GM04504 (cell line): Measurements from ENCODE around the gene PLPPR1.
"Not testable (repeated sequence)": the region's sequence is repeated elsewhere in the genome, so short reads cannot be mapped to it uniquely, and the experiment has no call there.

Experiments
- DNase-seq: peaks from one replicate; pipeline ENCODE4 v3.0.0-alpha.2; 2012; ENCODE audit warnings: low read depth

Gene PLPPR1

GRCh38 chr9:101121836-101122399 is 93.4 kb downstream of the PLPPR1 start:
- no peak for DNase-seq

DNA sequence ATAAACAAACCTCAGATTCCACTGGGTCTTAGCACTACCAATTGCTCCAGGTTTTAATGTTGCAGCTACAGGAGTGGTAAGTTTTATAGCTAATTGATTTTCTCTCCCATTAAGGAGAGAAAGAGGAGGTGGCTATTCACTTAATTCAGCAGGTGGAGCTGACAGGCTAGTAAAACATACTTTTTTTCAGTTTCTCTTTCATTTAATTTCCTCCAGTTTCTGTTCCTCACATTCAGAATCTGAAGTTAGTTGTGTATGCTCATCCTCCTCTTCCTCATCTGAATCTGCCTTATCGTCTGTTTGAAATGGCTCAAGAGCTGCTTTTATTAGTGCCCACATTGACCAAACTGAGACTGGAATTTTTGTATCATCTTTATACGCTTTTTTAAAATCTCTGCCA is 98.0 kb downstream of the PLPPR1 start:
- DNase-seq = no peak

DNA sequence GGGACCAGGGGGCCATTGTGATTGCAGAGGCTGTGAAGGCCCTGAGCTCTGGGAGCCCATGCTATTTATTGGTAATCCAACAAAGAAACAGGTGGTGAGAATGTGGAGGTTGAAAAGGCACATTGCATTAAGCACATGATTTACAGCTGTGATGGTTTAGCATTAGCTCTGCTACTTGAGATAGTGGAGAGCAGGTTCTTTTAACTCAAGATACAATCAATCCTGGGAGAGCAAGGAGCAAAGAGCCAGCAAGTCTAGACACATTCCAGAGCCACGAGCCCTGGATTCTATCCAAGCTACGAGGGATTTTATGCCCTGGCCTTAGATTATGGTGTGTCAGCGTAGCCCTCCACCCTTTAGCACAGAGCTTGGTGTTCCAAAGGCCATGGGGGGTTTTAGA is 98.8 kb downstream of the PLPPR1 start:
- not testable (repeated sequence) for DNase-seq

DNA sequence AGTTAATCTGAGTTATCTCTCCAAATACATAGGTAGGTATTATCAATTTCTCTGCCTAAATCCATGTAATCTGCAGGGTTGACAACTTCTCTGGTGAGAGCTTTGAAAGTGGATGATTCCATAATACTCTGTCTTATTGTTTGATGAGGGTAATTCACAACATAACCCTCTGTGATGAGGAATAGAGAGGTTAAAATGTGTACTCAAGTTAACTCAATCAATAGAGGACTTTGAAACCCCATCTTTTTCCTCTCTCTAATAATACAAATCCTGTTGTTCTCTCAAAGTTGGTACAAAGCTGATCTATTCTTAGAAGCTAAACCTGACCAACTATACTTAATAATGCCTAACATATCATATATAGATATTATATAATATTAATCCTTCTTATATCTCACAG is 100.1 kb downstream of the PLPPR1 start:
- no peak for DNase-seq

GRCh38 chr9:101130054-101130453 is 101.5 kb downstream of the PLPPR1 start:
- DNase-seq = no peak

DNA sequence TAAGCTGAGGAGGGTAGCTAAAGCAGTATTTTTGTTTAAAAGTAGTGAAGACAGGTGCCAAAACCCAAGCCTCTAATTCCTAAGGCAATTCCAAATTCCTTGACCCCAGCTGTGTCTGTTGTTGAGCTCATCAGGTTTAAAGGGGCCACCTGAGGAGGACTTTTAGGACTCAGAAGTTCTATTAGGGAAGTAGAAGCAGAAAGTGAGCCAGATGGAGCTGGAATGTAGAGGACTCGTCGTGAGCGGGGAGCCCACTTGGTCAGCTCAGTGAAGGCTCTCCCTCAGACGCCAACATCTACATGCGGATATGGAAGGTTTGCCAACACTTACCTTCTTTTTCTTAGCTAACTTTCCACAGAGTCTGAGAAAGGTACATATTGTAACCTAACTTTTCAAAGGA is 102.8 kb downstream of the PLPPR1 start:
- no peak for DNase-seq

- no peak for DNase-seq
Observed at GRCh38 chr9:101132801-101133200, 104.3 kb downstream of the PLPPR1 start.

GRCh38 chr9:101138509-101138908 is 110.0 kb downstream of the PLPPR1 start:
- DNase-seq = no peak

DNA sequence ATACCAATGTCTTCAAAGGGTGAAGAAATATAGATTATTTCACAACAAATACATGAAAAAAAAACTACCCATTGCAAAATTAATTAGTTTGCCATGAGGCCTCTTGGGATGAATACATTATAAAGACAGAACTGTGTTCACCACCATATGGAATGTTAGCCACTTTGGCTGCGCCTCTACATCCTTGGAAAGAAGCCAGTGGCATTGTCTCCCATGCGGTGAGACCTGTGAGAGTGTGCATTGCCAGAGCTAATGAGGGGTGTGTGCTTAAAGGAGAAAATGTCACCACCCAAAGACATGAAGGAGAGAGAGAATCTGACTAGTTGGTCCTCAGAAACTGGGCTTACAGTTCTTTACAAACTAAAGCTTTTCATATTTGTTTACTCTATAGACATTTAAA is 110.6 kb downstream of the PLPPR1 start:
- DNase-seq = no peak

GRCh38 chr9:101140764-101141163 is 112.2 kb downstream of the PLPPR1 start:
- DNase-seq = no peak

GRCh38 chr9:101146508-101146907 is 118.0 kb downstream of the PLPPR1 start:
- DNase-seq = no peak

GRCh38 chr9:101148344-101148743 is 119.8 kb downstream of the PLPPR1 start:
- no peak for DNase-seq

GRCh38 chr9:101158361-101158760 is 129.8 kb downstream of the PLPPR1 start:
- no peak for DNase-seq

DNA sequence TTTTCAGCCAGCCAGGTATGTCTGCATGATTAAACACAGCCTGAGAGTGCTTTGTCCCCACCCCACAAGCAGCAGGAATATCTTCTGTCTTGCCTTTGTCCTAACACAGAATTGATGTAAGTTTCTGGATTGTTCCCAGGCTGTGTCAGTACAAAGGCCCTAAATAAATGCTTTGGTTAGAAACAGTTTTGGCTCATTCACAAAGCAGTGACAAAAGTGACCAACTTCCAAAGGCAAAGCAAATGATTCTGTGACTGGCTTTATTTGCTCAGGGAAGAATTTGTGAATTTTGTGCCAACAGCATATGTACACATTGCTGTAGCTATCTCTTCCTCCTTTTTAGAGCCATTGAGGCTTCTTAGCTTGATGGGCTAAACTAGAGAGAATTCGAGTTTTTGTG is 133.7 kb downstream of the PLPPR1 start:
- no peak for DNase-seq

DNA sequence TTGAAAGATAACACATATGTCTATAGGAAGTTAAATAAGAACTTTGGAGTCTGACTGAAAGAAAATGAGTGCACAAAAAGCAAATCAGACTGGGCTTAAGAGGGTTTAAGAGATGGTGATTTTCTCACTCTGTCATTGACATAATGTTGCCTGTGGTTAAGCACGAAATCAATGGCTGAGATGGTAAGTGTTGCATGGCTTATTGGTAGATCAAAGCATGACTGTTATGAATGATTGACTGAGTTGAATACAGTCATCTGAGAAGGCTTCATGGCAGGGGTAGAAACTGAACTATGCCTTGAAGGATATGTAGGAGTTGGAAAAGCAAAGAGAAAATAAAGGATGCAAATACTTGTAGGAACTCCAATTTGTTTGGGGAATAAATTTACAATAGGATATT is 136.6 kb downstream of the PLPPR1 start:
- no peak for DNase-seq

DNA sequence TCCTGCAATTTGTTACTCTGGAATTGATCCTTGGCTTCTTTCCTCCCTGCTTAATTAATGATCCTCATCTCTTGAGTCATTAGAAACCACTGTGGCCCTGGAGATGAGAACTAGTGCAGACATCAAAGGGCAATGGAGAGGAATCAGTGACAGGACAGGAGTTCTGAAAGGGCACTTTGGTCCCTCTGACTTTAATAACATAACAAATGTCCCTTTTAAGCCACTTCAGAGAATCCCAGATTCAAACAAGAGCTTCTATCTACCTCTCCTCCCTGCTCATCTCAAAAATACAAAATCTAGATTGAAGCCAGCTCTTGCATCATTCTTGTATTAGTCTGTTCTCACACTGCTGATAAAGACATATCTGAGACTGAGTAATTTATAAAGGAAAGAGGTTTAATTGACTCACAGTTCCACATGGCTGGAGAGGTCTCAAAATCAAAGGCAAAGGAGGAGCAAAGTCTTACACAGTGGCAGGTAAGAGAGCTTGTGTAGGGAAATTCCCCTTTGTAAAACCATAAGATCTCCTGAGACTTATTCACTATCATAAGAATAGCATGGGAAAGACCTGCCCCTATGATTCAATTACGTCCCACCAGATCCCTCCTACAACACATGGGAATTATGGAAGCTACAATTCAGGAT is 139.1 kb downstream of the PLPPR1 start:
- DNase-seq = no peak

DNA sequence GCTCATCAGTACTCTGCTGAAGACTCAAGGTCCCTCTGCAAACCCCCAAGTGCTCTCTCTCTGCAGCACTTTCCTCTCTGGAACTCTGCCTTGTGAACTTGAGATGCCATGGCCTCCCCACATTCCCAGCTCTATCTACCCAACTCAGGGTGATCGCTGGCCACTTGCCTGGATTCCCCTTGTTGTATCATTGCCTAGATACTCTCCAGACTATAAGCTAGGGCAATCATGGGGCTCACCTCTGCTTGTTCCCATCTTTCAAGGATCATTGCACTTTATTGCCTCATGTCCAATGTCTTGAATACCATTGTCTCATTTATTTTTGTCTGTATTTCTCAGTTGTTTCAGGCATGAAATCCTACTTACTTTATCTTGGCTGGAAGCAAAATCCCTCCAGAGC is 144.1 kb downstream of the PLPPR1 start:
- no peak for DNase-seq

DNA sequence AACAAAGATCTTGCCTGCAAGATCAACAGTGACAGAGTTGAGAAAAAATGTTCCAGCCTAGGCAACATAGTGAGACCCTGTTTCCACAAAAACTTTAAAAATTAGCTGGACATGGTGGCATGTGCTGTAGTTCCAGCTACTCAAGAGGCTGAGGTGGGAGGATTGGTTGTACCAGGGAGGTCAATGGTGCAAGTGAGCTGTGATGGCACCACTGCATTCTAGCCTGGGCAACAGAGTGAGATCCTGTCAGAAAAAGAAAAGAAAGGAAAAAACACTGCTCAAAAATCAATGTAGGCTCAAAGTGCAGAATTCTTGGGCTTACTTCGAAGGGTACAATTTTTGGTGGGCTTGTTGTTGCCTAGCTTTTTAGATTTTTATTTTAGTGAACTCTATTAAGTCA is 145.4 kb downstream of the PLPPR1 start:
- no peak for DNase-seq

GRCh38 chr9:101176384-101176783 is 147.9 kb downstream of the PLPPR1 start:
- DNase-seq = no peak

DNA sequence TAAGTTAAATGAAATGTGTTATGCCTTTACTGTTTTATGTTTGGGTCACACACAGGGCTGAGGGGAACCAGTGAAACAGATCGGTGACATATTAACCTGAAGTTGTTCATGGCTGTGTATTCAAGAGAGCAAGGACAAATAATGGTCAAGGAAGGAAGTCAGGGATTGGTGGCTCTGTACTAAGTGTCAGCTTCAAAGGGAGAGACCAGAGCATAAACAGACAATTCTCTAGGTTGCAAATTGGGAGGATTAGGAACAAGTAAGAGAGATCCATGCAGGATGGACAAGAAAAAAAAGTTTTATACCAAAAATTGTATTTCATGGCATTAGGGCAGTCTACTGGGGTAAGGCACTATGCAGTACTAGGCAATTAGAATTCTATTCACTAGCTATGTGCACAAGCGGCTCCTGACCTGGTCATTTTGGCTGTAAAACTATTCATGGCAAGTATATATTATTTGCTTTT is 156.3 kb downstream of the PLPPR1 start:
- no peak for DNase-seq

DNA sequence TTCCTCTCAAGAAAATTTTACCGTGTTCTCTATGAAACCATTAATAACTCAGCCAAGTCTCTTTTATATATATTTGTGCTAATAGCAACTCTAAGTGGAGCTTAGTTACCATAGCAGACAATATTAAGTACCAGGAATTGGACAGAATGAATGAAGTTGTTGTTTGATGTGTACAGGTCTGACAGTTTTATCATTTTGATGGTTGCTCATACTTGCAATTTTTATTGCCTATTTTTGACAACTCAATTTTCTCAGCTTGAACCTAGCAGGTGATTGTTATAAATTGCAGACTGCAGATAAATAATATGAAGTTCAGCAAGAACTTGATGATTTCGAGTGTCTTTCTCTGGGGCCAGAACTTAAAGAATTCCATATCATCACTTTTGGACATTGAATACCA is 163.2 kb downstream of the PLPPR1 start:
- DNase-seq = no peak

DNA sequence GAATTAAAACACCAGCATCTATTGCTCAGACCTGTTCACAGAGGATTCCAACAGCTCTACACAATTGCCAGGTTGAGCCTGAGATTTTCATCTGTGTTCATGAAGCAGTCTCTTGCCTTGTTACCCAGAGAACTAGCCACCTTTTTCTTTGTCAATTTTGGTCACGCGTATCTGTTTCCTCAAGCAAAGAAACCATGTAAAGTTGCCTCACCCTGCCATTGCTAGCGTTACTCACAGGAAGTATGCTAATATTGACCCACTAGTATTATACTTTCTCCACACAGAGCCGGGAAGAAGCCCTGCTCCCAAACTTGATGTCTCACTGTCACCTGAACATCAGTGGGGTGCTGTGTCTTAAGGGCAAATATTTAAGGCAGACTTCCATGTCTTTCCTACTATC is 168.5 kb downstream of the PLPPR1 start:
- DNase-seq = no peak

DNA sequence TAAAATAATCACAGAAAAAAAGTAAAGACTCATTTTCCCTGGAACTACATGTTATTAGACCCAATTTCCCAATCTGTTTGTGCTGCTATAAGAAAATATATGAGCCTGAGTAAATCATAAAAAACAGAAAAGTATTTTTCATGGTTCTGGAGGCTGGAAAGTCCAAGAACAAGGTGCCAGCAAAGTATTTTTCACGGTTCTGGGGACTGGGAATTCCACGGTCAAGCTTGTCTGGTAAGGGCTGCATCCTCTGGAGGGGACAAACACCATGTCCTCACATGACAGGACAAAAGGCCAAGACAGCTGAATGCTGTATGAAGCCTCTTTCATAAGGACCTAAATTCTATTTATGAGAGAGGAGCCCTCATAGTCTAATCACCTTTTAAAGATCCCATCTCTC is 172.3 kb downstream of the PLPPR1 start:
- DNase-seq = no peak

DNA sequence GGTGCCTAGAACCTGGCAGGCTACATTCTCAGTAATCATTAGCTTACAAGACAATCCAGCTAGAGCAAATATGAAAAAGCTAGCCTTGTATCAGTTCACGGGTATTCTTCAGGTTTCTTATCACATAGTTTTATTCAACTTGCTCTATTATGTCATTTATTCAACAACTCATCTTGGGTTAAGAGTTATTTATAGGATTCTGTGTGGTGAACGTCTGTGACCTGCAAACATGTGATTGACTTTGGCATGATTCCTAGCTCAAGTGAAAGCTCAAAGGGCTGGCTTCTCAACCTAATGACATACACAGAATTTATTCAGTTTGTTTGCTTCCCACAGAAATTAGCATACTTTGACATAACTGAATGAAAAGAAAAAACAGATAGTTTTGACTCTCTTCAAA is 173.1 kb downstream of the PLPPR1 start:
- DNase-seq = no peak
